ENCODE measurements around the gene CWC27. TPM values are rescaled to one million over a fixed set of nuclear protein-coding genes. Genes with fewer than 3 reads are reported as not detected.
A peak's percentile ranks its signal among the peaks of the same experiment; 100 is the strongest.

The CWC27 gene
- total RNA-seq, 1 donor from 2014 or later: 23.3 TPM

- no peak for DNase-seq
- H3K36me3 Mint-ChIP-seq (ENCODE audit: unreplicated experiment): no peaks in the 10 kb centered on the region
- no peak overlapping the region for H3K27ac Mint-ChIP-seq (ENCODE audit: unreplicated experiment)
- peaks cover 5% of the 10 kb centered on the region for H3K9me3 Mint-ChIP-seq (ENCODE audit: unreplicated experiment)
- peak overlapping the region; percentile 99 for H3K4me3 Mint-ChIP-seq (ENCODE audit: unreplicated experiment)
- H3K27me3 Mint-ChIP-seq (ENCODE audit: unreplicated experiment): no peaks in the 10 kb centered on the region
- no peak for TF ChIP-seq CTCF (IDR thresholded peaks at IDR 0.05; ENCODE audit: partially characterized antibody, unreplicated experiment)
- H3K4me1 Mint-ChIP-seq (ENCODE audit: low read depth, unreplicated experiment): peaks cover 14% of the 10 kb centered on the region
Measured at GRCh38 chr5:64769855-64770254, 1.1 kb downstream of the CWC27 start.

- DNase-seq: no peak
- TF ChIP-seq CTCF (IDR thresholded peaks at IDR 0.05; ENCODE audit: partially characterized antibody, unreplicated experiment): no peak
- H3K4me1 Mint-ChIP-seq (ENCODE audit: low read depth, unreplicated experiment): peaks cover 14% of the 10 kb centered on the region
- no peaks in the 10 kb centered on the region for H3K27me3 Mint-ChIP-seq (ENCODE audit: unreplicated experiment)
- H3K4me3 Mint-ChIP-seq (ENCODE audit: unreplicated experiment): no peak overlapping the region
- H3K36me3 Mint-ChIP-seq (ENCODE audit: unreplicated experiment): no peaks in the 10 kb centered on the region
- no peak overlapping the region for H3K27ac Mint-ChIP-seq (ENCODE audit: unreplicated experiment)
- peaks cover 5% of the 10 kb centered on the region for H3K9me3 Mint-ChIP-seq (ENCODE audit: unreplicated experiment)
Measured at GRCh38 chr5:64771736-64772135, 3.0 kb downstream of the CWC27 start.

- Mint-ChIP-seq H3K36me3 (ENCODE audit: unreplicated experiment) (no peaks in the 10 kb centered on the region), H3K4me1 (ENCODE audit: low read depth, unreplicated experiment) (peaks cover 5% of the 10 kb centered on the region), H3K9me3 (ENCODE audit: unreplicated experiment) (peaks cover 5% of the 10 kb centered on the region), H3K4me3 (ENCODE audit: unreplicated experiment) (no peak overlapping the region), H3K27me3 (ENCODE audit: unreplicated experiment) (no peaks in the 10 kb centered on the region), H3K27ac (ENCODE audit: unreplicated experiment) (no peak overlapping the region)
- no peak for DNase-seq
- TF ChIP-seq CTCF (IDR thresholded peaks at IDR 0.05; ENCODE audit: partially characterized antibody, unreplicated experiment): no peak
Measured at GRCh38 chr5:64773533-64773932, 4.8 kb downstream of the CWC27 start.

GRCh38 chr5:64775291-64775690 lies 6.6 kb downstream of the CWC27 start:
- no peak overlapping the region for H3K27ac Mint-ChIP-seq (ENCODE audit: unreplicated experiment)
- no peaks in the 10 kb centered on the region for H3K27me3 Mint-ChIP-seq (ENCODE audit: unreplicated experiment)

More at GRCh38 chr5:64775291-64775690, 6.6 kb downstream of the CWC27 start:
- H3K36me3 Mint-ChIP-seq (ENCODE audit: unreplicated experiment): no peaks in the 10 kb centered on the region
- no peaks in the 10 kb centered on the region for H3K9me3 Mint-ChIP-seq (ENCODE audit: unreplicated experiment)
- no peak overlapping the region for H3K4me3 Mint-ChIP-seq (ENCODE audit: unreplicated experiment)
- H3K4me1 Mint-ChIP-seq (ENCODE audit: low read depth, unreplicated experiment): no peaks in the 10 kb centered on the region
- DNase-seq: no peak
- no peak for TF ChIP-seq CTCF (IDR thresholded peaks at IDR 0.05; ENCODE audit: partially characterized antibody, unreplicated experiment)
